Right renal pelvis (tissue), 4 donors: ENCODE data around the gene CHST15. TPM values are rescaled to one million over a fixed set of nuclear protein-coding genes. Genes with fewer than 3 reads are reported as not detected.

Experiments
- DNase-seq, 4 donors: peaks; one replicate each; pipeline ENCODE4 v3.0.0-alpha.2; 2013; ENCODE audit warnings: low read depth in 4 of 4, low spot score in 3 of 4, missing footprints in 1 of 4
- polyA plus RNA-seq, 4 donors: library from polyadenylated mRNA; unstranded; fragments of 120-200 nt; gene quantifications; one replicate each; pipeline ENCODE4 v1.2.1, GENCODE V29; 2013; ENCODE audit not compliant: insufficient read length in 4 of 4

The CHST15 gene
- polyA plus RNA-seq = 10 to 100 TPM; 17.1 to 23.5 (median 20.9) TPM

DNA sequence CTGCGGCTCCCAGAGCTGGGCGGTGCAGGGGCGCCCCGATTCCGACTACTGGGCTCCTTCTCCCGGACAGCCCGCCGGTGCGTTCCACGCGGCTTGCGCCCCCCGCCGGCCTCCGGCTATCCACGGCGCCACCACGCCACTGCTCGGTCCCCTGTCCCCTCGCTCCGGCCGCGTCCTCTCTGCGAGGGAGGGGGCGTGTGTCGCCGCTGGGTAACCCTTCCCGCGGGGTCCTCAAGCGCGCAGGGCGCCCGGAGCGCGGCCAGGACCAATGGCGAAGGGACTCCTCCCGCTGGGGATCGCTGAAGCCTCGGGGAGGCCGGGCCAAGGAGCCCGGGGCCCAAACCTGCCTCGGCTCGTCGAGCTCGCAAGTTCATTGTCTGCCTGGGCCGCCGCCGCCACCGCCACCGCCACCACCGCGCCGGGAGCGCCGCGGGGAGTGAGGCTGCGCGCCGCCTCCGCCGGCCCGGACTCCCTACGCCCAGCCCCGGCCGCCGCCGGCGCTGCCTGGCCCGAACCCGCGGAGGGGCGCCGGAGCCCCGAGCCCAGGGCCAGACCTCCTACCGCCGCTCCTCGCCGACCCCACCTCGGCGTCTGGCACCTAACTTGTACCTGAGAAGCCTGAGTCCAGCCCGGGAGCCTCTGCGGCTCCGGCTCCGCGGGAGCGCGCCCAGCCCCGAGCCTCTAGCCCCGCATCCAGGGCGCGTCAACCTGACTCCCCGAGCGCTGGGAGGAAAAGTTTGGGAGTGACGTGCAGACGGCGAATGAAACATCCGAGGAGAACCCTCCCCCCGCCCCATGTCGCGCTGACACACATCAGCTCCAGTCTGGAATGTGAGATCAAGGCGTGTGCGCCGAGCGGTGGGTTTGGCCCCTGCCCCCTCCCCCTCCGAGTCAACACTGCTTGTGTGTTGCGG is at the start of gene CHST15:
CHST15 (minus strand) TSS at position 739 of the 914 bp plus-strand sequence. CDS start 47,386 bp downstream, outside the sequence.
- peak in 3 of 4 donors; percentile 54 to 65 (median 63) for DNase-seq

DNA sequence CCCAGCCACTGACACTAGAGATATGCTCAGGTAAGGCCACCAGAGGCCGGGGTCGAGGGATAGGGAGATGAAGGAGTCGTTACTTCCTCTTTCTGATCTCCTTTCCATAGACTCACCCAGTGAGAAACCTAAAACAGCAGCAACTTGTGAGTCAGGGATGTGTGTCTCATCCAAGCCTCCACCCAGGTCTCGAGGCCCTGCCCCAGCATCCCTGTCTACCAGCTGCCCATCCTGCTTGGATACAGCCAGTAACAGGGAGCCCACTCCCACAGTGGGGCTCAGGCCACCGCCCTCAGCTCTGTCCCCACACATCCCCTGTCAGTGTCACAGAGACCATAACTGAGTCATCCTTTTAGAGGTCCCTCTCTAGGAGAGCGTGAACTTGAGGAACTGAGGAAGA is 49.6 kb upstream of the CHST15 start:
- no peak for DNase-seq

DNA sequence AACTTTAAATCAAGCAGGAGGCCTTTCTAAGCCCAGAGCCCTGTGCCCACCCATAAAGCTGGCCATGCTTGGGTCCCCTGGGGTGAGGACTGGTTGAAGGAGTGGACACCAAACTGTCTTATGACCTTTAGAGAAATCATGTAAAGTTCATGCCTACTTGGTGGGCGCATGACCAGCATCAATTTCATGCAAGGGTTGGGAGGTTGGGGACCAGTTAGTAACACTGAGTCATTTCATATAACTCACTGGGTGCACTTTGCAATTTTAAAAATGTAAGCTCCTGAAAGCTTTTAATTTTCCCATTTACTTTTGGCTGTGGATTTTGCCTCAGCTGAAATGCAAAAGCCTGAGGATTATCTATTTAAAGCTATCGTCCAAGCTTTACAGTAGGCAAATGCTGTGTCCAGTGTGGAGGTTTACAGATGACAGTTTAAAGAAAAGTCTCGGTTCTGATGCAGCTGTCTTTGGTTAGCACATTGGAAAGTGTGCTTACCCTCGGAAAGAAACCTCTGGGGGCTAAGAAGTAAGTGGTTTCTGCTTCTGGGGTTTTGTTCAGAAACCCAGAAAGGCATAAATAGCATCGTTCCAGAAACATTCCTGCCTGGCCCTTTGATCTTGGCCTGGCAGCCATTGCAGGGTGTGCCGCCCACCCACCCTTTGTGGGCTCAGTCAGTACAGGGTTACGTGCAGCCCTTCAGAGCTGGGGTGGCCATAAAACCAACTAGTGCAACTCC is 48.8 kb upstream of the CHST15 start:
- DNase-seq = no peak

GRCh38 chr10:124138883-124139348 is 45.5 kb upstream of the CHST15 start:
- DNase-seq = no peak

- DNase-seq = no peak
Observed at GRCh38 chr10:124138195-124138882, 44.9 kb upstream of the CHST15 start.

DNA sequence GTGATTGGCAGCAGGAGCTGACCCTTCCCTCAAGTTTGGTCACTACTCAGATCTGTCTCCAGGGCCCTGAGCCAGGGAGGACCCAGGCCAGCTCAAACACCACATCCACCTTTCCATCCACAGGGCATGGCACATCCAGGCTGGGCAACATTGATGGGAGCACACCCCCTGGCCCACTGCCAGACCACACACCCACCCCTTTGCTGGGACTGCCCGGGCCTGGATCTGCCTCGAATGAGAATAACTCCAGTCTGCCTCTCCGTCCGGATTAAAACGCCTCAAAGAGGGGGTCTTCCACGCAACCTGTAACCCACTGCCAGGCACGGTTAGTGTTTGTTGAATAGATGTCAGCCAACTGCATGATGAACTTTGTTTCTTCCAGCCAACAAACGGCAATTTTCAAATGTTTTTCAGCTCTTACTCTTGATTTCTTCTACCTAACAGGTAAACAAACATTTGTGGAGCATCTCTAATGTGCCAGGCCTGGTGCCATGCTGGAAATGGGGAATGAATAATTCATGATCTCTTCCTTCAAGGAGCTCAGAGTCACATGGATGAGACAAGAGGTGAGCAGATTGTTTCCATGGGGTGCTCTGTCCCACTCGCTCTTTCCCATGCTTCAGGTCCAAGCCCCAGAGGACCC is 41.0 kb upstream of the CHST15 start:
- DNase-seq = no peak

DNA sequence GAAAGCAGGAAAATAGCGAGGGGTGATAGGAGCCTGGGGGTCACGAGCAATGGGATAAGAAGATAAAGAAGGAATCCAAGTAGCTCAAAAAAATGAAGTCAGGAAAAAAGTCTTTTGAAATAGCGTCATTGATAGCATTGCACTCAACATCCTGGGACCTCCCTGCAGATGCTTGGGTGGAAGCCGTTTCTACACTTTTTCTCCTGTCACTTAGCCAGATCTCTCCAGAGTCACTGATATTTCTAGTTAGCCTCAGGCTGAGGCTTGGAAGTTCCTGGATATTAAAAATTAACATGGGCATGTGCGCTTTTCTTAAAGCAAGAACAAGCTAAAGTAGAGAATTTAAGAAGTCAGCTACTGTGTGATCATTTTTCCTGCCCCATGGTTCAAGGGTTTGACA is 39.5 kb upstream of the CHST15 start:
- DNase-seq = no peak

GRCh38 chr10:124132306-124132705 is 38.9 kb upstream of the CHST15 start:
- no peak for DNase-seq

GRCh38 chr10:124131172-124131571 is 37.8 kb upstream of the CHST15 start:
- DNase-seq = no peak

DNA sequence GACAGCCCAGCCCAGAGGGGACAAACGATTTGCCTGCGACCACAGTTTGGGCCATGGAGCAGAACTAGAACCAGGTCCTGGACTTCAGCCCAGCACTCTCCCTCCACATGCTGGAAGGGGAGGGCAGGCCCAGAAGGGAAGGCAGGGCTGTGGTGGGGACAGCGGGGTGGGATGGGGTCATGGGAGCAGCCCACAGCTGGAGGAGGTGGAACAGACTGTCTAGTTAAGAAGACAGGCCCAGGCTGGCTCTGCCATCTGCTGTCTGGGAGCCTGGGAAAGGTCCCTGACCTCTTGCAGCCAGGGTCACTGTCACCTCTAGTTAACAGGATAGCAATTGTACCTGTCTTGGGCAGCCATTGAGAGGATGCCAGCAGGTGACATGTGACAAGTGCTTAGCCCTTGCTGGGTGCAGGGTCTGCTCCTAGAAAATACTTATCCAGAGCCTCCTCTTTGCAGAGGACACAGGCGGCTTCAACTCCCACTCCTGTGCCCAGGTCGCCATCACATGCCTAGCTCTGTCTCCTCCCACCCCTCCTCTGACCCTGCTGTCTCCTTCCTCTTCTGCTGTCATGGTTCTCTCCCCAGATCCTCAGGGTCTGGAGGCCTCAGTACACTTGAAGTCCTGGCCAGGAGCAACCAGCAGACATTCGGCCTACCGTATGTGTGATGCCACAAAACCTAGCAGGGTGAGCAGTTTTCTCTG is 37.0 kb upstream of the CHST15 start:
- DNase-seq = no peak

- no peak for DNase-seq
Observed at GRCh38 chr10:124129471-124129870, 36.1 kb upstream of the CHST15 start.

GRCh38 chr10:124128811-124129145 is 35.4 kb upstream of the CHST15 start:
- DNase-seq = no peak

- DNase-seq = no peak
Observed at GRCh38 chr10:124127965-124128810, 34.8 kb upstream of the CHST15 start.

DNA sequence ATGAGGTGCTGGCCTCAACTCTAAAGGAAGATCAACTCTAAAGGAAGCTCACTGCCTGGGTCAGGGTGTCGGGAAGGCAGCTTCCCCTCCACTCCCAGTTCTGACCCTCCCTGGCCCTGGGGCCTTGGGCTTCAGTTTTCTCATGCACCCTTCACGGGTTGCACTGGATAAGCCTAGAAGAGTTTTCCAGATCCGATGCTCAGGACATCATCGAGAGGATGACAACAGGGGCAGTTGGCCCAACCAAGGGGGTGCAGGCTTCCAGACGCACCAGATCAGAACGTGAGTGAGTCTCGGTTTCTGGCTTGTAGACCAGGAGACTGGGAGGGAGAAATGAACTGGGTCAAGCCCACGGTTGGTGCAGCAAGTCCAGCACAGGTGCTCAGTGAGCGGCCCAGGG is 34.2 kb upstream of the CHST15 start:
- no peak for DNase-seq

GRCh38 chr10:124126983-124127385 is 33.6 kb upstream of the CHST15 start:
- no peak for DNase-seq

DNA sequence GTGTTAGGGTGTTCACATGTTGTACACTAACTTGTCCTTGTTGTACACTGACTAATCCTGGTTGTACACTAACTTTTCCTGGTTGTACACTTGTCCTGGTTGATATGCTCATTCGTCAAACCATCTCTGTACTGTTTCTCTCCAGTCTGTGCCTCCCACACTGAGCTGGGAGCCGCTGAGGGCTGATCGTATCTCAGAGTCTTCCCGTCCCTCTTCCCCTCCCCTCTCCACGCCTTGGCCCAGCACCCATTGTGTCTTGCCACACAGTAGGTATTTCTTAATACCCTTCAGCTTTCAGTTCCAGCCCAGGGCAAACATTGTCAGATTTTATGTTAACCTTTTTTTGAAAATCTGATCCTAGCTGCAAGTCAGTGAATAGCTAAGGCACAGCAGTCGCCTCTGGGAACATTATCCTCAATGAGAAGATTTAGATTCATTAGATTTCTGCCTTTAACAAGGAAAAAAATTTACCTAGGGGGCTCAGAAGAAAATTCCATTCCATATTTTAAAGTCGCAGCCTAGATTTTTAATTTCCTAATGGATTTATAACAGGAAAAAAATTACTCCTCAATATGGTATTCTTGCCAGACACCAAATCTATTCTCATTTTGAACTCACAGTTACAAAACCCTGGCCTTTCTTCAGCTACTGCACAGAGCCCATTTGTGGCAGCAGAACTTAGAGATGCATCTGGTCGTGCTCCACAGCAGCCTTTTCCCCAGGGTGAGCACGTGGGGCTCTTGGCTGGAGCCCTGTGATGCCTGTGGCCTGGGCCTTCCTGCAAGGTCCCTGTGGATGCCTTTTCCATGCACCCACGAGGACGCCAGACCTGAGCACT is 33.0 kb upstream of the CHST15 start:
- DNase-seq = no peak

DNA sequence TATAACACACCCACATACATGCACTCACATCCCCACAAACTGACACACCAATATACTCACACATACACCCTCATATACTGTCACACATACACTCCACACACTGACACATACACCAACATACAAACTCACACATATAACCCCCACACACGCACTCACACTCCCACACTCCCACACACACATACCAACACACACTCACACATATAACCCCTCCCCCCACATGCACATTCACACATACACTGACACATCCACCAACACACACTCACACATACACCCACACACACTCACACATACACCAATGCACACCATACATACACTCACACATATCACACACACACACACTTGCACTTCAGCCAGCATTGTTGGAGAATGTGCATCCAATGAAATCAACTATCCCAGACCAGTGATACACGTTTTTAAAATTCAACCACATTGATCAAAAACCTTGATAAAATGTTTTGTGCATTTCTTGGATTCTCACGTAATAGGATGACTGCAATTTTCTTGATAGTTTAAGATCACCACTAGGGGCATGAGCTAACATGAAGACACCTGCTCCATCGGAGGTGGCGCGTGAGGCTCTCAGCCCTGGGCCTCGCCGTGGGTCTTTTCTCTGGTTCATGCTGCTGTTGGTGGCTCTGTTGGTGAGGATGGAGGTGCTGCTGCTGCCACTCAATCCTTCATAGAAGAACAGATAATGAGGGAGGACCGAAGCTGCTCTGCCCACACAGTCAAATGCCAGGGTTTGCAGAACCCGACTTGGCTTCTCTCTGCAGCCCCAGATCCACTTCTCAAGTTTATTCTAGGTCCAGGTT is 32.1 kb upstream of the CHST15 start:
- no peak for DNase-seq
